Measurements from ENCODE around the gene LMAN2.

The LMAN2 gene

GRCh38 chr5:177329883-177330282 lies 21.6 kb downstream of the LMAN2 start:
- Histone ChIP-seq H3K36me3 (peaks cover 32% of the 10 kb centered on the region), H3K4me1 (peaks cover 11% of the 10 kb centered on the region)

GRCh38 chr5:177328545-177329231 lies 22.8 kb downstream of the LMAN2 start:
- Histone ChIP-seq H3K9me3 (no peaks in the 10 kb centered on the region), H3K36me3 (peaks cover 22% of the 10 kb centered on the region), H3K4me3 (ENCODE audit: low read depth, low read length) (no peak overlapping the region), H3K27me3 (no peaks in the 10 kb centered on the region), H3K4me1 (peaks cover 2% of the 10 kb centered on the region)
- no peak for DNase-seq
- no peak for TF ChIP-seq CTCF (IDR thresholded peaks at IDR 0.05; ENCODE audit: low read depth, low read length)

More at GRCh38 chr5:177329883-177330282, 21.6 kb downstream of the LMAN2 start:
- Histone ChIP-seq H3K4me3 (ENCODE audit: low read depth, low read length) (no peak overlapping the region), H3K27me3 (no peaks in the 10 kb centered on the region), H3K9me3 (no peaks in the 10 kb centered on the region)
- no peak for DNase-seq
- TF ChIP-seq CTCF (IDR thresholded peaks at IDR 0.05; ENCODE audit: low read depth, low read length): no peak

- no peak for DNase-seq
- Histone ChIP-seq H3K4me3 (ENCODE audit: low read depth, low read length) (no peak overlapping the region), H3K36me3 (peaks cover 13% of the 10 kb centered on the region), H3K27me3 (no peaks in the 10 kb centered on the region), H3K4me1 (no peaks in the 10 kb centered on the region), H3K9me3 (no peaks in the 10 kb centered on the region)
- no peak for TF ChIP-seq CTCF (IDR thresholded peaks at IDR 0.05; ENCODE audit: low read depth, low read length)
Measured at GRCh38 chr5:177327539-177328522, 23.6 kb downstream of the LMAN2 start.

- TF ChIP-seq CTCF (IDR thresholded peaks at IDR 0.05; ENCODE audit: low read depth, low read length): no peak
- Histone ChIP-seq H3K27me3 (no peaks in the 10 kb centered on the region), H3K4me1 (no peaks in the 10 kb centered on the region), H3K4me3 (ENCODE audit: low read depth, low read length) (no peak overlapping the region), H3K36me3 (peaks cover 7% of the 10 kb centered on the region; the same call in 1 of the 2 replicates), H3K9me3 (no peaks in the 10 kb centered on the region)
- DNase-seq: no peak
Measured at GRCh38 chr5:177325868-177326381, 25.5 kb downstream of the LMAN2 start.

- H3K27me3 ChIP-seq: no peaks in the 10 kb centered on the region
- TF ChIP-seq CTCF (IDR thresholded peaks at IDR 0.05; ENCODE audit: low read depth, low read length): no peak
- no peak overlapping the region for H3K4me3 ChIP-seq (ENCODE audit: low read depth, low read length)
- no peaks in the 10 kb centered on the region for H3K9me3 ChIP-seq
- DNase-seq: no peak
- H3K36me3 ChIP-seq: 0 out of 2 replicates have a peak, but pooled peaks cover 3% of the 10 kb centered on the region
- H3K4me1 ChIP-seq: no peaks in the 10 kb centered on the region
Measured at GRCh38 chr5:177320879-177321278, 30.6 kb downstream of the LMAN2 start.
